ENCODE measurements around the gene TNFRSF13B. TPM values are rescaled to one million over a fixed set of nuclear protein-coding genes. Genes with fewer than 3 reads are reported as not detected.
"Not testable (repeated sequence)": the region's sequence is repeated elsewhere in the genome, so short reads cannot be mapped to it uniquely, and the experiment has no call there.

Gene TNFRSF13B
- total RNA-seq, 1 donor from 2014 or later = not detected

- DNase-seq (ENCODE audit: low spot score in 2 of 2) = peak in 1 of 2 donors; percentile 81
- TF ChIP-seq CTCF (IDR thresholded peaks at IDR 0.05) = peak; percentile 90 to 99 (median 94)
- Histone ChIP-seq H3K36me3 (no peaks in the 10 kb centered on the region), H3K27me3 (no peaks in the 10 kb centered on the region), H3K4me1 (peaks cover 10 to 18% of the 10 kb centered on the region in 2 donors), H3K9me3 (no peaks in the 10 kb centered on the region), H3K27ac (no peak overlapping the region), H3K4me3 (peak overlapping the region in 1 of 2 donors; percentile 41)
- intact Hi-C loops (cut with DNase I) = loop anchor here (2.0 to 10.0 kb wide), 5 partner anchors 113 to 303 kb away; partner anchors contain the start of genes FLCN, NT5M and PLD6
These were observed 30.1 kb upstream of the TNFRSF13B start for GRCh38 chr17:17001874-17002520.

- Histone ChIP-seq H3K36me3 (no peaks in the 10 kb centered on the region), H3K27me3 (no peaks in the 10 kb centered on the region), H3K4me1 (peaks cover 10 to 18% of the 10 kb centered on the region in 2 donors), H3K4me3 (no peak overlapping the region), H3K9me3 (no peaks in the 10 kb centered on the region), H3K27ac (no peak overlapping the region)
- intact Hi-C loops (cut with DNase I) = loop anchor here (2.0 to 10.0 kb wide), 5 partner anchors 114 to 304 kb away; partner anchors contain the start of genes FLCN, NT5M and PLD6
- no peak for TF ChIP-seq CTCF (IDR thresholded peaks at IDR 0.05)
- DNase-seq (ENCODE audit: low spot score in 2 of 2) = no peak
These were observed 29.3 kb upstream of the TNFRSF13B start for GRCh38 chr17:17001076-17001777.

GRCh38 chr17:16999931-17000625 lies 28.2 kb upstream of the TNFRSF13B start:
- no peak overlapping the region for H3K27ac ChIP-seq
- no peak for DNase-seq (ENCODE audit: low spot score in 2 of 2)
- H3K4me3 ChIP-seq = no peak overlapping the region
- intact Hi-C loops (cut with DNase I) = loop anchor here (2.0 to 10.0 kb wide), 5 partner anchors 115 to 305 kb away; partner anchors contain the start of genes FLCN, NT5M and PLD6
- no peaks in the 10 kb centered on the region for H3K9me3 ChIP-seq
- H3K4me1 ChIP-seq = peaks cover 10 to 15% of the 10 kb centered on the region in 2 donors
- no peaks in the 10 kb centered on the region for H3K36me3 ChIP-seq
- no peaks in the 10 kb centered on the region for H3K27me3 ChIP-seq
- no peak for TF ChIP-seq CTCF (IDR thresholded peaks at IDR 0.05)

- Histone ChIP-seq H3K4me1 (peaks cover 4 to 7% of the 10 kb centered on the region in 2 donors), H3K9me3 (no peaks in the 10 kb centered on the region), H3K27me3 (no peaks in the 10 kb centered on the region), H3K36me3 (no peaks in the 10 kb centered on the region), H3K27ac (no peak overlapping the region), H3K4me3 (no peak overlapping the region)
- DNase-seq (ENCODE audit: low spot score in 2 of 2) = peak in 1 of 2 donors; percentile 43
- no peak for TF ChIP-seq CTCF (IDR thresholded peaks at IDR 0.05)
- intact Hi-C loops (cut with DNase I) = no loop called here
These were observed 25.9 kb upstream of the TNFRSF13B start for GRCh38 chr17:16997514-16998429.

- intact Hi-C loops (cut with DNase I); H3K4me3 ChIP-seq; DNase-seq (ENCODE audit: low spot score in 2 of 2); H3K4me1 ChIP-seq; H3K9me3 ChIP-seq; H3K27me3 ChIP-seq; H3K36me3 ChIP-seq; H3K27ac ChIP-seq: not testable (repeated sequence)
These were observed 24.8 kb upstream of the TNFRSF13B start for GRCh38 chr17:16996726-16997125.
